IMR-90 (cell line): ENCODE measurements around the gene ZNF19. TPM values are rescaled to one million over a fixed set of nuclear protein-coding genes. Genes with fewer than 3 reads are reported as not detected.

Source experiments
- ATAC-seq: fragments of 200-7000 bp; cut with Tn5 transposase; 2 replicates; pipeline ENCODE4 v1.9.1; 2020; ENCODE audit warnings: low read depth, mild to moderate bottlenecking, moderate library complexity
- BruUV-seq: library from RNA; stranded (reverse); fragments of 400-500 nt; replicated peaks from 2 replicates; lab custom pipeline; 2021; lab: Mats Ljungman, UMichigan
- CTCF ChIA-PET: fragments of 300-600 bp; formaldehyde crosslinking; extraction: SDS; loops from one replicate; lab custom pipeline; 2021; ENCODE audit warnings: antibody characterized with exemption; lab: Yijun Ruan, JAX
- POLR2A ChIA-PET: fragments of 300-600 bp; sonication (Branson Sonifier 250); formaldehyde crosslinking; loops from one replicate; lab custom pipeline; 2022; ENCODE audit warnings: antibody characterized with exemption; ENCODE audit not compliant: unreplicated experiment; lab: Charles Lee
- DNase-seq: peaks from one replicate; pipeline ENCODE4 v3.0.0; 2013
- H2AFZ ChIP-seq: replicated peaks from 2 replicates; pipeline ENCODE3; 2013; ENCODE audit warnings: low read length, mild to moderate bottlenecking; ENCODE audit not compliant: poor library complexity
- H2AK5ac ChIP-seq: 2 replicates; pipeline ENCODE4 v1.6.1; 2013; ENCODE audit warnings: low read depth, low read length, inconsistent platforms
- H2AK9ac ChIP-seq: replicated peaks from 2 replicates; pipeline ENCODE3; 2013; ENCODE audit warnings: mild to moderate bottlenecking, low read depth, low read length, moderate library complexity; ENCODE audit not compliant: poor library complexity
- H2BK120ac ChIP-seq: 2 replicates; pipeline ENCODE4 v1.6.1; 2013; ENCODE audit warnings: low read depth, low read length, inconsistent platforms
- H2BK15ac ChIP-seq: 3 replicates; pipeline ENCODE4 v1.6.1; 2013; ENCODE audit warnings: low read depth, low read length, inconsistent platforms
- H2BK20ac ChIP-seq: 2 replicates; pipeline ENCODE4 v1.6.1; 2013; ENCODE audit warnings: low read depth, mild to moderate bottlenecking, inconsistent platforms, low read length, moderate library complexity
- H2BK5ac ChIP-seq: 2 replicates; pipeline ENCODE4 v1.6.1; 2013; ENCODE audit warnings: mild to moderate bottlenecking, low read depth, low read length, inconsistent platforms; ENCODE audit not compliant: poor library complexity, severe bottlenecking
- H3K14ac ChIP-seq: replicated peaks from 2 replicates; pipeline ENCODE4 v1.6.1; 2013; ENCODE audit warnings: low read depth, low read length, inconsistent platforms
- H3K18ac ChIP-seq: 2 replicates; pipeline ENCODE4 v1.6.1; 2013; ENCODE audit warnings: low read depth, low read length, control low read depth
- H3K23ac ChIP-seq: 2 replicates; pipeline ENCODE4 v1.6.1; 2013; ENCODE audit warnings: low read depth, low read length, inconsistent platforms
- H3K27ac ChIP-seq: 2 replicates; pipeline ENCODE4 v1.5.1; 2013; ENCODE audit warnings: mild to moderate bottlenecking, control low read depth, low read length; ENCODE audit not compliant: insufficient read depth
- H3K27me3 ChIP-seq: 2 replicates; pipeline ENCODE4 v1.6.1; 2013; ENCODE audit warnings: low read length; ENCODE audit not compliant: control insufficient read depth, insufficient read depth
- H3K36me3 ChIP-seq: 2 replicates; pipeline ENCODE4 v1.6.1; 2013; ENCODE audit warnings: low read length, mixed read lengths; ENCODE audit not compliant: control insufficient read depth, insufficient read depth
- H3K4ac ChIP-seq: 2 replicates; pipeline ENCODE4 v1.6.1; 2013; ENCODE audit warnings: low read depth, low read length, inconsistent platforms
- H3K4me1 ChIP-seq: 2 replicates; pipeline ENCODE4 v1.6.1; 2013; ENCODE audit warnings: low read length, mixed read lengths; ENCODE audit not compliant: control insufficient read depth, insufficient read depth
- H3K4me2 ChIP-seq: 2 replicates; pipeline ENCODE4 v1.6.1; 2013; ENCODE audit warnings: low read depth, mild to moderate bottlenecking, control low read depth, low read length, moderate library complexity
- H3K4me3 ChIP-seq: 2 replicates; pipeline ENCODE4 v1.5.1; 2013; ENCODE audit warnings: low read depth, mild to moderate bottlenecking, control low read depth, low read length, moderate library complexity; ENCODE audit not compliant: insufficient read depth
- H3K56ac ChIP-seq: 2 replicates; pipeline ENCODE4 v1.6.1; 2013; ENCODE audit warnings: low read length, inconsistent platforms; ENCODE audit not compliant: insufficient read depth; ENCODE audit errors: extremely low read depth
- H3K79me1 ChIP-seq, 2 experiments: 2 replicates each; pipeline ENCODE4 v1.6.1; 2013; ENCODE audit warnings: low read length in 2 of 2, inconsistent platforms in 1 of 2, low read depth in 1 of 2
- H3K9ac ChIP-seq: 2 replicates; pipeline ENCODE4 v1.6.1; 2013; ENCODE audit warnings: low read depth, low read length, control low read depth
- H3K9me1 ChIP-seq: 2 replicates; pipeline ENCODE4 v1.6.1; 2013; ENCODE audit warnings: low read length, inconsistent platforms; ENCODE audit not compliant: insufficient read depth
- H3K9me3 ChIP-seq: 2 replicates; pipeline ENCODE4 v1.6.1; 2013; ENCODE audit warnings: low read length; ENCODE audit not compliant: control insufficient read depth, insufficient read depth
- H4K20me1 ChIP-seq: 2 replicates; pipeline ENCODE4 v1.6.1; 2013; ENCODE audit warnings: low read length, inconsistent platforms; ENCODE audit not compliant: insufficient read depth
- H4K5ac ChIP-seq: 2 replicates; pipeline ENCODE4 v1.6.1; 2013; ENCODE audit warnings: mild to moderate bottlenecking, low read depth, low read length, control low read depth
- H4K8ac ChIP-seq, 2 experiments: 2 replicates each; pipeline ENCODE4 v1.6.1; 2013; ENCODE audit warnings: low read depth in 2 of 2, low read length in 2 of 2, control low read depth in 1 of 2, inconsistent platforms in 1 of 2
- H4K91ac ChIP-seq: 2 replicates; pipeline ENCODE4 v1.6.1; 2013; ENCODE audit warnings: low read depth, low read length, inconsistent platforms; ENCODE audit not compliant: insufficient read depth
- BHLHE40 ChIP-seq: fragments of 150-350 bp; IDR thresholded peaks from 2 replicates; pipeline ENCODE4 v1.6.1; 2016; ENCODE audit warnings: mild to moderate bottlenecking, low read depth, low read length
- CEBPB ChIP-seq: IDR thresholded peaks from 2 replicates; pipeline ENCODE4 v1.6.1; 2012; ENCODE audit warnings: low read depth, low read length, improper control_type of control experiment
- CHD1 ChIP-seq: IDR thresholded peaks from 2 replicates; pipeline ENCODE4 v1.6.1; 2012; ENCODE audit warnings: low read depth, low read length, improper control_type of control experiment
- ELK1 ChIP-seq: fragments of 150-350 bp; IDR thresholded peaks from 2 replicates; pipeline ENCODE4 v1.6.1; 2016; ENCODE audit warnings: low read depth, mild to moderate bottlenecking, low read length, moderate library complexity, borderline replicate concordance
- FOS ChIP-seq: fragments of 150-350 bp; IDR thresholded peaks from 2 replicates; pipeline ENCODE4 v1.6.1; 2016; ENCODE audit warnings: low read depth, low read length
- MAFK ChIP-seq: IDR thresholded peaks from 2 replicates; pipeline ENCODE4 v1.6.1; 2012; ENCODE audit warnings: low read depth, low read length, improper control_type of control experiment
- MAZ ChIP-seq: IDR thresholded peaks from 2 replicates; pipeline ENCODE4 v1.6.1; 2012; ENCODE audit warnings: low read depth, mild to moderate bottlenecking, low read length, improper control_type of control experiment, moderate library complexity, borderline replicate concordance
- MXI1 ChIP-seq: IDR thresholded peaks from 2 replicates; pipeline ENCODE4 v1.6.1; 2012; ENCODE audit warnings: low read depth, mild to moderate bottlenecking, low read length, moderate library complexity, borderline replicate concordance
- NFE2L2 ChIP-seq: fragments of 150-350 bp; IDR thresholded peaks from 2 replicates; pipeline ENCODE4 v1.6.1; 2016; ENCODE audit warnings: low read depth, mild to moderate bottlenecking, low read length
- POLR2A ChIP-seq: IDR thresholded peaks from 2 replicates; pipeline ENCODE4 v1.6.1; 2012; ENCODE audit warnings: mild to moderate bottlenecking, low read depth, low read length
- RAD21 ChIP-seq: IDR thresholded peaks from 2 replicates; pipeline ENCODE4 v1.6.1; 2012; ENCODE audit warnings: low read length, improper control_type of control experiment
- RCOR1 ChIP-seq: IDR thresholded peaks from 2 replicates; pipeline ENCODE4 v1.6.1; 2012; ENCODE audit warnings: mild to moderate bottlenecking, low read length, improper control_type of control experiment; ENCODE audit not compliant: insufficient replicate concordance
- RFX5 ChIP-seq: IDR thresholded peaks from 2 replicates; pipeline ENCODE4 v1.8.0; 2012; ENCODE audit warnings: low read depth, mild to moderate bottlenecking, low read length, moderate library complexity
- SMC3 ChIP-seq: fragments of 150-350 bp; IDR thresholded peaks from 2 replicates; pipeline ENCODE4 v1.6.1; 2016; ENCODE audit warnings: low read depth, mild to moderate bottlenecking, antibody characterized with exemption, low read length, moderate library complexity
- WGBS, 2 experiments: methylation state at CpG; one replicate each; pipeline versions ENCODE4 v1.1.5 to v1.1.7; 2013; ENCODE audit warnings: missing lambda C conversion rate in 2 of 2; ENCODE audit not compliant: insufficient read length in 1 of 2; ENCODE audit errors: extremely low coverage in 2 of 2; 5-methylcytosine and 5-hydroxymethylcytosine counted together
- dilution Hi-C: fragments of 300-500 bp; cut with HindIII; formaldehyde crosslinking; loops from one replicate; pipeline ENCODE4 v1.14.3; 2018; ENCODE audit warnings: low sequenced_read_pairs; ENCODE audit not compliant: unreplicated experiment
- in situ Hi-C: fragments of 300-500 bp; cut with MboI; formaldehyde crosslinking; loops from 3 replicates; pipeline ENCODE4 v1.14.3; 2019; ENCODE audit warnings: low sequenced_read_pairs, inconsistent platforms, mixed read lengths
- intact Hi-C: fragments of 100-400 bp; cut with micrococcal nuclease; formaldehyde crosslinking; loops from 2 replicates; pipeline ENCODE4 v1.10.0; 2022
- polyA plus RNA-seq, 3 experiments: library from polyadenylated mRNA; depleted of rRNA; stranded (reverse); fragments of >200 nt; gene quantifications; 2 replicates each; pipeline ENCODE4 v1.2.3, GENCODE V29; 2012; ENCODE audit warnings: low replicate concordance in 1 of 3
- total RNA-seq: library from RNA; depleted of rRNA; stranded (reverse); fragments of >200 nt; gene quantifications from 2 replicates; pipeline ENCODE4 v1.2.3, GENCODE V29; 2012
- TF ChIP-seq, protein P1 (sequence below): fragments of 150-350 bp; IDR thresholded peaks from 2 replicates; pipeline ENCODE4 v1.6.1; 2017; ENCODE audit warnings: mild to moderate bottlenecking, antibody characterized with exemption, low read length, low read depth
- TF ChIP-seq, protein P2 (sequence below): conservative IDR thresholded peaks from 2 replicates; pipeline ENCODE4 v1.5.1; 2012; ENCODE audit warnings: mild to moderate bottlenecking, low read depth, low read length, improper control_type of control experiment

The ZNF19 gene
- total and polyA plus RNA-seq, 2 of the 4 experiments (the other 2 are of a cell fraction): 0.89 to 2.9 TPM

DNA sequence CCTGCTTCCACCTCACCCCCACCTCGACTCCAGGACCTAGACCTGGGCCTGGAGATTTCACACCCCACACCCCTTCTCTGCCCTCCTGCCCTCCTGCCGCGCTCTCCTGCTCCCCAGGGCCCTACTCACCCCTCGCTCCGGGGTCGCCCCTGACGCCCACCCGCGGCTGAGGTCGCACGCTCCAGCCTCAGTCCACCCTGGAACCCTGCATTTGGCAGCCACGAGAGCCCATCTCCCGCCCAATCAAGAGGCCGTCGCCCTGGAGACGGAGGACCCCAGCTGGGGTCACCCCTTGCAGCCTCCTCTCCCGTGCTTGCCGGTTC is 63.4 kb downstream of the ZNF19 start:
- Histone ChIP-seq H3K4me1 (no peaks in the 10 kb centered on the region), H2BK5ac (no peak overlapping the region), H2AK9ac (no peak overlapping the region), H4K8ac (no peak overlapping the region), H3K56ac (no peak overlapping the region), H3K14ac (no peak overlapping the region), H3K4ac (no peak overlapping the region), H3K18ac (no peak overlapping the region), H3K4me3 (no peak overlapping the region), H3K23ac (no peak overlapping the region), H4K20me1 (no peaks in the 10 kb centered on the region), H3K9me3 (no peaks in the 10 kb centered on the region), H2BK120ac (no peak overlapping the region), H3K36me3 (no peaks in the 10 kb centered on the region), H3K9me1 (no peaks in the 10 kb centered on the region), H2AFZ (no peak overlapping the region), H4K91ac (no peak overlapping the region), H3K79me1 (no peaks in the 10 kb centered on the region), H3K4me2 (no peak overlapping the region), H3K27ac (no peak overlapping the region), H3K27me3 (peaks cover 18% of the 10 kb centered on the region), H2BK20ac (no peak overlapping the region), H3K9ac (no peak overlapping the region), H4K5ac (no peak overlapping the region), H2BK15ac (no peak overlapping the region), H2AK5ac (no peak overlapping the region)
- TF ChIP-seq MAFK (no peak), RAD21 (no peak), SMC3 (no peak), RFX5 (no peak), POLR2A (no peak), BHLHE40 (no peak), FOS (no peak), CHD1 (no peak), RCOR1 (no peak), MXI1 (no peak), NFE2L2 (no peak), CEBPB (no peak), MAZ (no peak), ELK1 (no peak)
- TF ChIP-seq, protein P1, sequence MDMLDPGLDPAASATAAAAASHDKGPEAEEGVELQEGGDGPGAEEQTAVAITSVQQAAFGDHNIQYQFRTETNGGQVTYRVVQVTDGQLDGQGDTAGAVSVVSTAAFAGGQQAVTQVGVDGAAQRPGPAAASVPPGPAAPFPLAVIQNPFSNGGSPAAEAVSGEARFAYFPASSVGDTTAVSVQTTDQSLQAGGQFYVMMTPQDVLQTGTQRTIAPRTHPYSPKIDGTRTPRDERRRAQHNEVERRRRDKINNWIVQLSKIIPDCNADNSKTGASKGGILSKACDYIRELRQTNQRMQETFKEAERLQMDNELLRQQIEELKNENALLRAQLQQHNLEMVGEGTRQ: no peak
- TF ChIP-seq, protein P2, sequence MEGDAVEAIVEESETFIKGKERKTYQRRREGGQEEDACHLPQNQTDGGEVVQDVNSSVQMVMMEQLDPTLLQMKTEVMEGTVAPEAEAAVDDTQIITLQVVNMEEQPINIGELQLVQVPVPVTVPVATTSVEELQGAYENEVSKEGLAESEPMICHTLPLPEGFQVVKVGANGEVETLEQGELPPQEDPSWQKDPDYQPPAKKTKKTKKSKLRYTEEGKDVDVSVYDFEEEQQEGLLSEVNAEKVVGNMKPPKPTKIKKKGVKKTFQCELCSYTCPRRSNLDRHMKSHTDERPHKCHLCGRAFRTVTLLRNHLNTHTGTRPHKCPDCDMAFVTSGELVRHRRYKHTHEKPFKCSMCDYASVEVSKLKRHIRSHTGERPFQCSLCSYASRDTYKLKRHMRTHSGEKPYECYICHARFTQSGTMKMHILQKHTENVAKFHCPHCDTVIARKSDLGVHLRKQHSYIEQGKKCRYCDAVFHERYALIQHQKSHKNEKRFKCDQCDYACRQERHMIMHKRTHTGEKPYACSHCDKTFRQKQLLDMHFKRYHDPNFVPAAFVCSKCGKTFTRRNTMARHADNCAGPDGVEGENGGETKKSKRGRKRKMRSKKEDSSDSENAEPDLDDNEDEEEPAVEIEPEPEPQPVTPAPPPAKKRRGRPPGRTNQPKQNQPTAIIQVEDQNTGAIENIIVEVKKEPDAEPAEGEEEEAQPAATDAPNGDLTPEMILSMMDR: no peak
- ChIA-PET CTCF (interaction anchor here (0.6 kb wide), 1 partner anchor 34 kb away, joined by 3 read pairs; no protein-coding TSS in a partner anchor), POLR2A (no interaction called here)
- intact Hi-C loops: no loop called here
- DNase-seq (no peak), ATAC-seq (no peak)
- dilution Hi-C loops: no loop called here
- WGBS, 2 experiments: 1% methylated on average over 14 of the region's 18 CpGs; no CpG with 5 or more reads in 1 of the 2 experiments
- in situ Hi-C loops: no loop called here
- BruUV-seq: no TSS peak
